Breast epithelium (tissue), 4 donors: Measurements from ENCODE around the gene UBL3. TPM values are rescaled to one million over a fixed set of nuclear protein-coding genes. Genes with fewer than 3 reads are reported as not detected.

Source experiments
- DNase-seq, 2 donors: peaks; one replicate each; pipeline ENCODE4 v3.0.0-alpha.2; 2019; ENCODE audit warnings: low spot score in 2 of 2
- H3K27ac ChIP-seq, 2 donors: fragments of 200-600 bp; sonication (generic) in 1 of 2; one replicate each; pipeline ENCODE4 v1.5.1; 2016 to 2019; ENCODE audit warnings: mild to moderate bottlenecking in 1 of 2
- H3K27me3 ChIP-seq, 2 donors: fragments of 200-600 bp; sonication (generic) in 1 of 2; one replicate each; pipeline versions ENCODE4 v1.5.1 to v1.6.0; 2017 to 2019; ENCODE audit warnings: control low read depth in 1 of 2, mild to moderate bottlenecking in 1 of 2
- H3K36me3 ChIP-seq: fragments of 200-600 bp; one replicate; pipeline ENCODE4 v1.5.1; 2019
- H3K4me1 ChIP-seq, 2 donors: fragments of 200-600 bp; sonication (generic); one replicate each; pipeline ENCODE4 v1.5.1; 2016 to 2019; ENCODE audit warnings: control low read depth in 1 of 2
- H3K4me3 ChIP-seq, 3 donors: fragments of 200-600 bp; sonication (generic); 1 replicate in 2 of 3; 2 replicates in 1 of 3; pipeline ENCODE4 v1.5.1; 2016 to 2019; ENCODE audit warnings: mild to moderate bottlenecking in 3 of 3, moderate library complexity in 2 of 3
- H3K9me3 ChIP-seq, 2 donors: fragments of 200-600 bp; sonication (generic) in 1 of 2; one replicate each; pipeline ENCODE4 v1.5.1; 2016 to 2019; ENCODE audit warnings: control low read depth in 1 of 2
- POLR2A ChIP-seq: fragments of 450-650 bp; IDR thresholded peaks from one replicate; pipeline ENCODE4 v1.6.1; 2016; ENCODE audit warnings: antibody characterized with exemption, mild to moderate bottlenecking, moderate library complexity
- POLR2AphosphoS5 ChIP-seq, 3 donors: sonication (generic); formaldehyde crosslinking; IDR thresholded peaks; one replicate each; pipeline ENCODE4 v1.6.1; 2017; ENCODE audit warnings: antibody characterized with exemption in 3 of 3
- intact Hi-C: fragments of 100-400 bp; cut with DNase I; formaldehyde crosslinking; loops from one replicate; pipeline ENCODE4 v1.15.1; 2023; ENCODE audit warnings: low total_unique reads
- total RNA-seq, 3 donors: library from RNA; depleted of rRNA; stranded (reverse); fragments of >200 nt; gene quantifications; one replicate each; pipeline ENCODE4 v1.1.0, GENCODE V29; 2016
- TF ChIP-seq, protein P1 (sequence below), 3 donors: fragments of 450-650 bp; IDR thresholded peaks; one replicate each; pipeline ENCODE4 v1.5.1; 2016 to 2017; ENCODE audit warnings: antibody characterized with exemption in 3 of 3, mild to moderate bottlenecking in 3 of 3, moderate library complexity in 3 of 3

The UBL3 gene
- total RNA-seq, 3 donors from 2014 or later, result 32.4 to 60.7 (median 36.6) TPM

DNA sequence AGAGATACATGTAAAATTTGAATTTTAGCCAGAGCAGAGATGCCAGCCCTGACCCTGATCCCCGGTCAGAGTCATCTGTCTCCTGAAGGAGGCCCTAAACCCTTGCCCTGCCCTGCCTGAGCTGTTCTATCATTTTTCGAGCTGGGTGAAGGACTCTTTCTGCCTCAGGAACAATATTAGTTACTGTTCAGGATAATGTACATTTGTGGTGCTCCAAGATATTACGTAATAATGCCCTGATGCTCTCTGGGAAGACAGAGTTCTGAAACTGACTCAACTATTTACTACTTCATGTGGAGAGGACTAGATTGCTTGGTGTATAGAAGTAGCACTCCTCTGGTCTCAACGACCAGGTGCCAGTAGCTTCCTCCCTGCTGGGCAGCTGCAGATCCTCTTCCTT lies 37.9 kb upstream of the UBL3 start:
- Histone ChIP-seq H3K27me3 (no peaks in the 10 kb centered on the region), H3K36me3 (no peaks in the 10 kb centered on the region), H3K27ac (no peak overlapping the region), H3K4me3 (no peak overlapping the region), H3K4me1 (no peaks in the 10 kb centered on the region), H3K9me3 (no peaks in the 10 kb centered on the region)
- intact Hi-C loops, result no loop called here
- TF ChIP-seq POLR2A (no peak), POLR2AphosphoS5 (IDR thresholded peaks at IDR 0.05) (no peak)
- TF ChIP-seq, protein P1, sequence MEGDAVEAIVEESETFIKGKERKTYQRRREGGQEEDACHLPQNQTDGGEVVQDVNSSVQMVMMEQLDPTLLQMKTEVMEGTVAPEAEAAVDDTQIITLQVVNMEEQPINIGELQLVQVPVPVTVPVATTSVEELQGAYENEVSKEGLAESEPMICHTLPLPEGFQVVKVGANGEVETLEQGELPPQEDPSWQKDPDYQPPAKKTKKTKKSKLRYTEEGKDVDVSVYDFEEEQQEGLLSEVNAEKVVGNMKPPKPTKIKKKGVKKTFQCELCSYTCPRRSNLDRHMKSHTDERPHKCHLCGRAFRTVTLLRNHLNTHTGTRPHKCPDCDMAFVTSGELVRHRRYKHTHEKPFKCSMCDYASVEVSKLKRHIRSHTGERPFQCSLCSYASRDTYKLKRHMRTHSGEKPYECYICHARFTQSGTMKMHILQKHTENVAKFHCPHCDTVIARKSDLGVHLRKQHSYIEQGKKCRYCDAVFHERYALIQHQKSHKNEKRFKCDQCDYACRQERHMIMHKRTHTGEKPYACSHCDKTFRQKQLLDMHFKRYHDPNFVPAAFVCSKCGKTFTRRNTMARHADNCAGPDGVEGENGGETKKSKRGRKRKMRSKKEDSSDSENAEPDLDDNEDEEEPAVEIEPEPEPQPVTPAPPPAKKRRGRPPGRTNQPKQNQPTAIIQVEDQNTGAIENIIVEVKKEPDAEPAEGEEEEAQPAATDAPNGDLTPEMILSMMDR (IDR thresholded peaks at IDR 0.05), result no peak
- DNase-seq, result no peak

DNA sequence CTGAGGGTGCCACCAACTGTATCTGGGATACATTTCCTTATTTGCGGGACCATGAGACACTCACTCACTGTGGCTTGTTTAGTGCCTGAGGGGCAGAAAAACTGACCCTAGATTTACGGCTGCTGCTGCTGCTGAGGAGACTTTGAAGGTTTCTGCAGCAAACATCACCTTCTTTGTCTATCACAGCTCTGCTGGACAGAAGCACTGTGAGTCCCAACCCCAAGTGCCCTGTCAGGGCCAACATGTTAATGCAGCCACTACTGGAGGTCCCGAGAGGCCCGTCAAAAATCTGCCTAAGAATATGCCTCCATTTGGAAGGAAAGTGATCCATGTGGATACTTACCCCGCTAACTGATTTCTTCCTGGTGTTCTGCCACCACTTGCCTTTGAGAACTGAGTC lies 37.3 kb upstream of the UBL3 start:
- Histone ChIP-seq H3K27me3 (no peaks in the 10 kb centered on the region), H3K27ac (no peak overlapping the region), H3K4me3 (no peak overlapping the region), H3K4me1 (no peaks in the 10 kb centered on the region), H3K36me3 (no peaks in the 10 kb centered on the region), H3K9me3 (no peaks in the 10 kb centered on the region)
- intact Hi-C loops, result no loop called here
- DNase-seq, result no peak
- TF ChIP-seq POLR2AphosphoS5 (IDR thresholded peaks at IDR 0.05) (no peak), POLR2A (no peak)
- TF ChIP-seq, protein P1 (IDR thresholded peaks at IDR 0.05), result no peak

DNA sequence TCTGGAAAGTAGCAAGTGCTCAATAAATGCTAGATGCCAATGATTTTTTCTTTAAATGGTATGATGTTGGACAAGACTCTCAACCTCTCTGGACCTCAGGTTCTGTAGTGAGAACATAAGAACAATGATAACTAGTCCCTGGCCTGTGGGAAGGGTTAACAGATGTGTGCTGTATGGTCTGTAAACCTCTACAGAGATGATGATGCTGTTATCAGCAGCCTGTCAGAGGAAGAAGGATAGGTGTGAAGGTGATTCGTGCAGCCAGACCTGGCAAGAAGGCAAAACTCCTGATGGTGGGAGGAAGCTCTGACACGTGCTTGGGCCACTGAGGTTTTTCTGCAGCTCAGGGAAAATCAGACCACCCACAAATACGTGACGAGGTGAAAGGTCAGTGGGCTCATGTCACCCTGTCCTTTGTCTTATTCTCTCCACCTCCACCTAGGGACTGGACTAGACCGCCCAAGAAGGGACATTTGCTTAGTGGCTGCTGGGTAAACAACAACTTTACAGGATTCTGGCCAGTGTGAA lies 36.7 kb upstream of the UBL3 start:
- intact Hi-C loops, result no loop called here
- Histone ChIP-seq H3K4me1 (no peaks in the 10 kb centered on the region), H3K9me3 (no peaks in the 10 kb centered on the region), H3K4me3 (no peak overlapping the region), H3K36me3 (no peaks in the 10 kb centered on the region), H3K27ac (no peak overlapping the region), H3K27me3 (no peaks in the 10 kb centered on the region)
- TF ChIP-seq, protein P1 (IDR thresholded peaks at IDR 0.05), result no peak
- no peak for TF ChIP-seq POLR2A
- no peak for TF ChIP-seq POLR2AphosphoS5 (IDR thresholded peaks at IDR 0.05)
- DNase-seq, result no peak

DNA sequence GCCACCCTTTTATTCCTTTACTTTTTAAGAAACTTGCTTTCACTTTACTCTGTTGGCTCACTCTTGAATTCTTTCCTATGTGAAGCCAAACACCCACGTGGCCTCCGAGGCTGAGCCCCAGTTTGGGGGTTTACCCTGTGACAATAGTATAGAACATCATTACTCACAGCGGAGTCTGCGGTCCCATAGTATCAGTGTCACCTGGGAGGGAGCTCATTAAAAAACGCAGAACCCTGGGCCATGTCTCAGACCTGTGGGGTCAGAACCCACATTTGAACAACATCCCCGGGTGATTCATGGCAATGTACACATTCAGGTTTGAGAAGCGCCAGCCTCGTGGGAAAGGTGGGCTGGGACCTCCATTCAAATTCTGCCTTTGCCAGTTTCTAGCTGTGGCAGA lies 36.0 kb upstream of the UBL3 start:
- intact Hi-C loops, result no loop called here
- no peak for DNase-seq
- TF ChIP-seq POLR2A (no peak), POLR2AphosphoS5 (IDR thresholded peaks at IDR 0.05) (no peak)
- TF ChIP-seq, protein P1 (IDR thresholded peaks at IDR 0.05), result no peak
- Histone ChIP-seq H3K27ac (no peak overlapping the region), H3K36me3 (no peaks in the 10 kb centered on the region), H3K4me1 (no peaks in the 10 kb centered on the region), H3K9me3 (no peaks in the 10 kb centered on the region), H3K4me3 (no peak overlapping the region), H3K27me3 (no peaks in the 10 kb centered on the region)

DNA sequence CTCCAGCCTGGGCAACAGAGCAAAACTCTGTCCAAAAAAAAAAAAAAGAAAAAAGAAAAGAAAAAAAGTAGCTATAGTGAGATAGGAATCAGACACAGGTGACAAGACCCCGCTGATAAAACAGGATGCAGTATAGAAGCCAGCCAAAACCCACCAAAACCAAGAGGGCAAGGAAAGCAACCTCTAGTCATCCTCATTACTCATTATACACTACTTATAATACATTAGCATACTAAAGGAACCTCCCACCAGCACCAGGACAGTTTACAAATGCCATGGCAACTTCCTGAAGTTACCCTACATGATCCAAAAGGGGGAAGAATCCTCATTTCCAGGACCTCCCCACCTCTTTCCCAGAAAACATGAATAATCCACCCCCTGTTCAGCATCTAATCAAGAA lies 35.6 kb upstream of the UBL3 start:
- intact Hi-C loops, result no loop called here
- H3K9me3 ChIP-seq, result no peaks in the 10 kb centered on the region
- no peak overlapping the region for H3K27ac ChIP-seq
- H3K4me1 ChIP-seq, result no peaks in the 10 kb centered on the region
- no peaks in the 10 kb centered on the region for H3K36me3 ChIP-seq
- no peak for DNase-seq
- no peaks in the 10 kb centered on the region for H3K27me3 ChIP-seq
- TF ChIP-seq POLR2A (no peak), POLR2AphosphoS5 (IDR thresholded peaks at IDR 0.05) (no peak)
- TF ChIP-seq, protein P1 (IDR thresholded peaks at IDR 0.05), result no peak
- no peak overlapping the region for H3K4me3 ChIP-seq
